Endothelial cell of umbilical vein (primary cell): ENCODE results near the gene TMF1. TPM values are rescaled to one million over a fixed set of nuclear protein-coding genes. Genes with fewer than 3 reads are reported as not detected.

Source experiments
- BruUV-seq: library from RNA; stranded (reverse); fragments of 400-500 nt; replicated peaks from 2 replicates; lab custom pipeline; 2021; lab: Mats Ljungman, UMichigan
- CTCF ChIA-PET: fragments of 300-600, 350-600 bp; sonication (Branson Sonifier 250); formaldehyde crosslinking; loops from one replicate; lab custom pipeline; 2021; ENCODE audit warnings: antibody characterized with exemption, inconsistent platforms; lab: Charles Lee
- POLR2A ChIA-PET: fragments of 300-600, 350-600 bp; sonication (Branson Sonifier 250); formaldehyde crosslinking; loops from one replicate; lab custom pipeline; 2021; ENCODE audit warnings: antibody characterized with exemption, inconsistent platforms; lab: Charles Lee
- DNase-seq: peaks from one replicate; pipeline ENCODE4 v3.0.0-alpha.2; 2011; ENCODE audit warnings: low read depth, low spot score
- FAIRE-seq: peaks from 2 replicates; lab custom pipeline; 2011; peaks lifted over from hg19 to GRCh38; lab: Jason Lieb, UNC
- H2AFZ ChIP-seq: 2 replicates; pipeline ENCODE4 v1.6.0; 2012; ENCODE audit warnings: low read depth, low read length, control low read depth, inconsistent platforms
- H3K27ac ChIP-seq: 2 replicates; pipeline ENCODE4 v1.5.1; 2011; ENCODE audit warnings: low read depth, mild to moderate bottlenecking, control low read depth, low read length, moderate library complexity; ENCODE audit not compliant: insufficient read depth
- H3K27me3 ChIP-seq, 2 experiments: 2 replicates each; pipeline versions ENCODE4 v1.6.0 to v1.6.1; 2011; ENCODE audit warnings: low read length in 2 of 2, mixed read lengths in 1 of 2; ENCODE audit not compliant: control insufficient read depth in 2 of 2, insufficient read depth in 2 of 2
- H3K36me3 ChIP-seq, 2 experiments: 2 replicates in 1 of 2; 3 replicates in 1 of 2; pipeline ENCODE4 v1.5.1; 2011; ENCODE audit warnings: low read length in 2 of 2, mild to moderate bottlenecking in 1 of 2, moderate library complexity in 1 of 2; ENCODE audit not compliant: control insufficient read depth in 2 of 2, insufficient read depth in 2 of 2; ENCODE audit errors: extremely low read depth in 1 of 2
- H3K4me1 ChIP-seq: 3 replicates; pipeline ENCODE4 v1.5.1; 2011; ENCODE audit warnings: mild to moderate bottlenecking, low read length; ENCODE audit not compliant: control insufficient read depth, insufficient read depth; ENCODE audit errors: extremely low read depth
- H3K4me2 ChIP-seq: 2 replicates; pipeline ENCODE4 v1.6.1; 2011; ENCODE audit warnings: low read length, control low read depth, mixed read lengths; ENCODE audit not compliant: insufficient read depth
- H3K4me3 ChIP-seq, 3 experiments: fragments of 200-600 bp in 1 of 3; sonication (generic), shearing (Covaris generic) in 1 of 3; replicated peaks in 1 of 3; 2 replicates each; pipeline ENCODE4 v1.5.1; 2011 to 2016; ENCODE audit warnings: control low read depth in 3 of 3, low read length in 3 of 3, mild to moderate bottlenecking in 2 of 3, inconsistent platforms in 1 of 3, low read depth in 1 of 3, moderate library complexity in 1 of 3; ENCODE audit not compliant: insufficient read depth in 1 of 3
- H3K79me2 ChIP-seq: 2 replicates; pipeline ENCODE4 v1.6.0; 2012; ENCODE audit warnings: low read length, inconsistent platforms; ENCODE audit not compliant: control insufficient read depth, insufficient read depth
- H3K9ac ChIP-seq: replicated peaks from 2 replicates; pipeline ENCODE3; 2011; ENCODE audit warnings: low read length, control low read depth; ENCODE audit not compliant: insufficient read depth; ENCODE audit errors: extremely low read depth
- H3K9me1 ChIP-seq: replicated peaks from 3 replicates; pipeline ENCODE4 v1.6.0; 2011; ENCODE audit warnings: mild to moderate bottlenecking, low read length; ENCODE audit not compliant: control insufficient read depth, insufficient read depth; ENCODE audit errors: extremely low read depth
- H3K9me3 ChIP-seq: replicated peaks from 2 replicates; pipeline ENCODE4 v1.5.1; 2012; ENCODE audit warnings: low read length, inconsistent platforms; ENCODE audit not compliant: control insufficient read depth, insufficient read depth
- H4K20me1 ChIP-seq: replicated peaks from 2 replicates; pipeline ENCODE3; 2011; ENCODE audit warnings: mild to moderate bottlenecking, low read length; ENCODE audit not compliant: control insufficient read depth, insufficient read depth; ENCODE audit errors: extremely low read depth
- FOS ChIP-seq: IDR thresholded peaks from 2 replicates; pipeline ENCODE4 v1.6.1; 2011; ENCODE audit warnings: mild to moderate bottlenecking, low read length, moderate library complexity, borderline replicate concordance; ENCODE audit not compliant: insufficient read depth
- GATA2 ChIP-seq: IDR thresholded peaks from 2 replicates; pipeline ENCODE4 v1.7.0; 2011; ENCODE audit warnings: low read depth, mild to moderate bottlenecking, moderate library complexity, mixed read lengths, low read length; ENCODE audit not compliant: insufficient read length, insufficient read depth
- JUN ChIP-seq: IDR thresholded peaks from 2 replicates; pipeline ENCODE4 v1.6.1; 2011; ENCODE audit warnings: borderline replicate concordance, low read depth; ENCODE audit not compliant: insufficient read length, insufficient read depth
- POLR2AphosphoS5 ChIP-seq: IDR thresholded peaks from 2 replicates; pipeline ENCODE4 v1.6.1; 2012; ENCODE audit warnings: low read depth, mild to moderate bottlenecking, control low read depth, low read length, moderate library complexity; ENCODE audit not compliant: insufficient read depth
- dilution Hi-C: fragments of 300-500 bp; cut with MboI; formaldehyde crosslinking; loops from one replicate; pipeline ENCODE4 v1.15.0; 2019; ENCODE audit warnings: low sequenced_read_pairs; ENCODE audit not compliant: extremely low pct_ligation_motif_present
- intact Hi-C: fragments of 100-400 bp; cut with micrococcal nuclease; formaldehyde crosslinking; loops from one replicate; pipeline ENCODE4 v1.10.0; 2022
- polyA plus RNA-seq, 4 experiments: library from polyadenylated mRNA; depleted of rRNA in 3 of 4; stranded (reverse) in 3 of 4; unstranded in 1 of 4; fragments of >200 nt; gene quantifications; 2 replicates each; pipeline versions ENCODE4 v1.2.1 to v1.2.3, GENCODE V29; 2011 to 2012; ENCODE audit warnings: missing spikeins in 1 of 4
- total RNA-seq: library from RNA; stranded (reverse); gene quantifications from 2 replicates; pipeline ENCODE4 v1.2.3, GENCODE V29; 2021
- TF ChIP-seq, protein P1 (sequence below), 2 donors: IDR thresholded peaks; 1 replicate in 1 of 2; 2 replicates in 1 of 2; pipeline ENCODE4 v1.5.1; 2011; ENCODE audit warnings: low read length in 2 of 2, mild to moderate bottlenecking in 2 of 2, moderate library complexity in 2 of 2, control low read depth in 1 of 2, inconsistent platforms in 1 of 2, low read depth in 1 of 2; ENCODE audit not compliant: insufficient read depth in 1 of 2; ENCODE audit errors: extremely low read depth in 1 of 2
- TF ChIP-seq, protein P2 (sequence below): IDR thresholded peaks from 2 replicates; pipeline ENCODE4 v1.6.1; 2011; ENCODE audit not compliant: insufficient read depth, insufficient read length

TMF1 gene
- total and polyA plus RNA-seq, 2 donors (not counting 3 experiments of a cell fraction or from before 2014, with no cell fraction given) = 3.7 to 32.7 TPM

DNA sequence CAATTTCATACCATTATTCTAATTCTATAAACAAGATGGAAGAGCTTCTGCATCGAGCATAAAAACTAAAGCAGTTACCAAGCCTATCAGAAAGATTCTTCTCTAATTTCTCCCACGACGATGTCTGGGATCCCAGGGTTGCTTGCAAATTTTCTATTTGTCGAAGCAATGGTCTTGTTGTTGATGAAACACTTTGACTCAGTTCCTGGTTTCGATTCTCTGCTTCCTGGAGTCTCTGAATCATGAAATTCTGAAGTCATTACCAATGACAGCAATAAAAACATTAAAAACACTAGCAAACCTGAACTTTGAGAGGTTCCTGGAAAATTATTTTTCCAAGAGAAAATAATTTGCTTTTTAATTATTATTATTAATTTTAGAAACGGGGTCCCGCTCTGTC lies 18.7 kb downstream of the TMF1 start:
- Histone ChIP-seq H3K4me3 (peak overlapping the region in 1 of 3 experiments; percentile 33), H3K36me3 (peaks cover 7 to 33% of the 10 kb centered on the region in 2 experiments), H3K9me1 (no peaks in the 10 kb centered on the region), H3K9me3 (no peaks in the 10 kb centered on the region), H3K4me1 (peaks cover 25% of the 10 kb centered on the region), H3K27me3 (no peaks in the 10 kb centered on the region), H3K9ac (peak overlapping the region; percentile 71), H3K27ac (peak overlapping the region; percentile 96), H4K20me1 (no peaks in the 10 kb centered on the region), H3K4me2 (peak overlapping the region; percentile 84), H3K79me2 (peaks cover 7% of the 10 kb centered on the region), H2AFZ (no peak overlapping the region)
- peak; percentile 94 for DNase-seq
- dilution Hi-C loops (no loop called here), intact Hi-C loops (loop anchor here (1.0 to 2.0 kb wide), 3 partner anchors 19 to 49 kb away; partner anchors contain the start of genes EOGT and TMF1)
- FAIRE-seq = peak; percentile 55
- POLR2A ChIA-PET = interaction anchor here (1.5 to 3.2 kb wide), 2 partner anchors 20 to 25 kb away, joined by 5 to 8 read pairs; partner anchors contain the start of gene EOGT
- CTCF ChIA-PET = no interaction called here
- no TSS peak for BruUV-seq
- TF ChIP-seq, protein P1, sequence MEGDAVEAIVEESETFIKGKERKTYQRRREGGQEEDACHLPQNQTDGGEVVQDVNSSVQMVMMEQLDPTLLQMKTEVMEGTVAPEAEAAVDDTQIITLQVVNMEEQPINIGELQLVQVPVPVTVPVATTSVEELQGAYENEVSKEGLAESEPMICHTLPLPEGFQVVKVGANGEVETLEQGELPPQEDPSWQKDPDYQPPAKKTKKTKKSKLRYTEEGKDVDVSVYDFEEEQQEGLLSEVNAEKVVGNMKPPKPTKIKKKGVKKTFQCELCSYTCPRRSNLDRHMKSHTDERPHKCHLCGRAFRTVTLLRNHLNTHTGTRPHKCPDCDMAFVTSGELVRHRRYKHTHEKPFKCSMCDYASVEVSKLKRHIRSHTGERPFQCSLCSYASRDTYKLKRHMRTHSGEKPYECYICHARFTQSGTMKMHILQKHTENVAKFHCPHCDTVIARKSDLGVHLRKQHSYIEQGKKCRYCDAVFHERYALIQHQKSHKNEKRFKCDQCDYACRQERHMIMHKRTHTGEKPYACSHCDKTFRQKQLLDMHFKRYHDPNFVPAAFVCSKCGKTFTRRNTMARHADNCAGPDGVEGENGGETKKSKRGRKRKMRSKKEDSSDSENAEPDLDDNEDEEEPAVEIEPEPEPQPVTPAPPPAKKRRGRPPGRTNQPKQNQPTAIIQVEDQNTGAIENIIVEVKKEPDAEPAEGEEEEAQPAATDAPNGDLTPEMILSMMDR (IDR thresholded peaks at IDR 0.05; ENCODE audit: extremely low read depth in 1 of 2, insufficient read depth in 1 of 2, low read depth in 1 of 2, low read length in 2 of 2) = no peak
- TF ChIP-seq, protein P2, sequence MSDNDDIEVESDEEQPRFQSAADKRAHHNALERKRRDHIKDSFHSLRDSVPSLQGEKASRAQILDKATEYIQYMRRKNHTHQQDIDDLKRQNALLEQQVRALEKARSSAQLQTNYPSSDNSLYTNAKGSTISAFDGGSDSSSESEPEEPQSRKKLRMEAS = no peak
- TF ChIP-seq JUN = peak; percentile 95
- TF ChIP-seq POLR2AphosphoS5 = peak; percentile 43
- TF ChIP-seq FOS = peak; percentile 87
- peak; percentile 41 for TF ChIP-seq GATA2
